ENCODE measurements around the gene MSRB2. TPM values are rescaled to one million over a fixed set of nuclear protein-coding genes. Genes with fewer than 3 reads are reported as not detected.
"Not testable (repeated sequence)": the region's sequence is repeated elsewhere in the genome, so short reads cannot be mapped to it uniquely, and the experiment has no call there.

MSRB2 gene
- total RNA-seq (2014; rRNA removed; shearing (Covaris generic); ENCODE audit: low replicate concordance): 18.6 and 26.3 TPM in 2 replicates

- H3K36me3 ChIP-seq: no peaks in the 10 kb centered on the region
- peak; percentile 93 for DNase-seq
- no peaks in the 10 kb centered on the region for H3K27me3 ChIP-seq
- 0 out of 2 replicates have a peak, but pooled peaks cover 2% of the 10 kb centered on the region for H3K9me3 ChIP-seq
- H3K4me3 ChIP-seq: peak within 1 kb of the TSS; percentile 64
These were observed at the start of gene MSRB2 for GRCh38 chr10:23095404-23095965. Gene MSRB2 (plus strand): TSS chr10:23095579. CDS start chr10:23095609, 30 bp downstream.

DNA sequence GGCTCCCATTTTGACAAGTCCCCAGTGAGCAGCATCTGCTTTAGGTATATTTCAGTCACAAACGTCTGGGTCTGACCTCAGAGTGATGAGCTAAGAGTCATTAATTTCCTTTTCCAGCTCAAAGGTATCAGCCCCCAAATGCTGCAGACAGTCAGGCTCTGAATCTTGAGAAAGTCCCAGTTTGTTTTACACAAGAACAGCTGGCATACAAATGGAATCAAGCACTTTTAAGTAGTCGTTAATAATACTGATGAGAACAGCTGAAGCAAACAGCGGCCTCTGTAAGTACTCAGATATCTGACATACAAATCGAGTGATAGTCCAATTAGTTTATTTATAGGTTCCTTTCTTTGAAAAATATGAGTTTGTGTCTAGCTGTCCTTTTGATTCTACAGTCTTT is 49.4 kb upstream of the MSRB2 start:
- Histone ChIP-seq H3K9me3 (no peaks in the 10 kb centered on the region), H3K36me3 (no peaks in the 10 kb centered on the region), H3K4me3 (no peak overlapping the region), H3K27me3 (no peaks in the 10 kb centered on the region)
- DNase-seq: no peak

DNA sequence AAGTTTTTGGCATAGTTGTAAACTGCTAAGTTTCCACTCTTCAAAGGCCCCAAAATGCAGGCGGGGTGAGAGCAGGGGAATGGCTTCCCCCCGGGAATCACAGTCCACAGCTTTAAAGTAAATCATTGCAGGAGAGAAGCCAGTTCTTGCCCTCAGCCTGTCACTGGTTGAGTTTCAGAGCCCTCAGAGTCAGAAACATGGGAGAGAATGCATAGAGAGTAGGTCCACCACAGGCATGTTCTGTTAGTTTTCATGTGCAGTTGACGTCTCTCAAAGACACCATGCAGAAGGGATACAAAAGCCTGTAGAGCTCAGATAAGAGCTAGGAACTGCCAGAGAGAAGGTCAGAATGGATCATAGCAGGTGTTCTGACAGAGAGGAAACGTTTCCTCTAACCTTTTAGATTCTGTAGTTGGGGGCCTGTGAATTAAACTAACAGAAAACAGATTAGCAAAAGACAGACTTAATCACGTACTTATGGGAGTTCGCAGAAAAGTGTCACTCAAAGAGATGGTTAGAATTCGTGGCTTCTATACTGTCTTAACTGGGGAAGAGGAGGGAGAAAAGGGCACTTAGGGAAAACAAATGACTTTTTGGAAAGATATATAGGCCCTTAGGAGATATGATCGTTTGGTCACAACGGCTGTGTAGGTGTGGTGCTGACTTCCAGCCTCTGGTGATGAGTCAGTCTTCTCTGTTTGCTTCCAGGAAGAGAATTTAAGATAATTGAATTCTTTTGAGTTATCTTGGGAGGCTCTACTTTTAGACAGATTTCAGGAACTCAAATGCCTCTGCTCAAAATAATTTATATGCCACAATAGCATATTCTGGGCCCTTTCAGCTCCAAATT is 48.0 kb upstream of the MSRB2 start:
- Histone ChIP-seq H3K4me3 (no peak overlapping the region), H3K27me3 (no peaks in the 10 kb centered on the region), H3K9me3 (no peaks in the 10 kb centered on the region), H3K36me3 (no peaks in the 10 kb centered on the region)
- no peak for DNase-seq

- Histone ChIP-seq H3K27me3 (no peaks in the 10 kb centered on the region), H3K9me3 (no peaks in the 10 kb centered on the region), H3K36me3 (no peaks in the 10 kb centered on the region), H3K4me3 (no peak overlapping the region)
- no peak for DNase-seq
These were observed 47.2 kb upstream of the MSRB2 start for GRCh38 chr10:23048191-23048590.

GRCh38 chr10:23051278-23051677 is 44.1 kb upstream of the MSRB2 start:
- no peak for DNase-seq
- Histone ChIP-seq H3K4me3 (no peak overlapping the region), H3K27me3 (no peaks in the 10 kb centered on the region), H3K9me3 (no peaks in the 10 kb centered on the region), H3K36me3 (no peaks in the 10 kb centered on the region)

DNA sequence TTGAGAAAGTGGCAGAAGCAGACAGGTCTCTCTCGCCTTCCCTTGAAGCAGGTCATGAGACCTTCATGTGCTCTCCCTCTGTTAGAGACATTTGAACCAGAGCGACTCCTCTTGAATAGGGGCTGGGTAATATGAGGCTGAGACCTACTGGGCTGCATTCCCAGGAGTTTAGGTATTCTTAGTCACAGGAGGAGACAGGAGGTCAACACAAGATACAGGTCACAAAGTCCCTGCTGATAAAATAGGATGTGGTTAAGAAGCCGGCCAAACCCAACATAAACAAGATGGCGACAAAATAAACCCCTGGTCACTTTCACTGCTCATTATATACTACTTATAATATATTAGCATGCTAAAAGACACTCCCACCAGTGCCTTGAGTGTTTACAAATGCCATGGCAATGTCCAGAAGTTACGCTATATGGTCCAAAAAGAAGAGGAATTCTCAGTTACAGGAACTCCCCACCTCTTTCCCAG is 43.5 kb upstream of the MSRB2 start:
- H3K27me3 ChIP-seq: no peaks in the 10 kb centered on the region
- no peak overlapping the region for H3K4me3 ChIP-seq
- H3K36me3 ChIP-seq: no peaks in the 10 kb centered on the region
- no peak for DNase-seq
- H3K9me3 ChIP-seq: no peaks in the 10 kb centered on the region

- no peaks in the 10 kb centered on the region for H3K36me3 ChIP-seq
- H3K4me3 ChIP-seq: no peak overlapping the region
- DNase-seq: no peak
- H3K9me3 ChIP-seq: no peaks in the 10 kb centered on the region
- H3K27me3 ChIP-seq: no peaks in the 10 kb centered on the region
These were observed 42.3 kb upstream of the MSRB2 start for GRCh38 chr10:23053036-23053435.

GRCh38 chr10:23055424-23056185 is 39.8 kb upstream of the MSRB2 start:
- Histone ChIP-seq H3K4me3 (no peak overlapping the region), H3K9me3 (0 out of 2 replicates have a peak, but pooled peaks cover 3% of the 10 kb centered on the region), H3K27me3 (no peaks in the 10 kb centered on the region), H3K36me3 (no peaks in the 10 kb centered on the region)
- DNase-seq: no peak

GRCh38 chr10:23056186-23056579 is 39.2 kb upstream of the MSRB2 start:
- no peak for DNase-seq
- Histone ChIP-seq H3K36me3 (no peaks in the 10 kb centered on the region), H3K9me3 (0 out of 2 replicates have a peak, but pooled peaks cover 3% of the 10 kb centered on the region), H3K4me3 (no peak overlapping the region), H3K27me3 (no peaks in the 10 kb centered on the region)

GRCh38 chr10:23058366-23058765 is 37.0 kb upstream of the MSRB2 start:
- Histone ChIP-seq H3K9me3 (0 out of 2 replicates have a peak, but pooled peaks cover 3% of the 10 kb centered on the region), H3K36me3 (no peaks in the 10 kb centered on the region), H3K27me3 (no peaks in the 10 kb centered on the region), H3K4me3 (no peak overlapping the region)
- DNase-seq: no peak

DNA sequence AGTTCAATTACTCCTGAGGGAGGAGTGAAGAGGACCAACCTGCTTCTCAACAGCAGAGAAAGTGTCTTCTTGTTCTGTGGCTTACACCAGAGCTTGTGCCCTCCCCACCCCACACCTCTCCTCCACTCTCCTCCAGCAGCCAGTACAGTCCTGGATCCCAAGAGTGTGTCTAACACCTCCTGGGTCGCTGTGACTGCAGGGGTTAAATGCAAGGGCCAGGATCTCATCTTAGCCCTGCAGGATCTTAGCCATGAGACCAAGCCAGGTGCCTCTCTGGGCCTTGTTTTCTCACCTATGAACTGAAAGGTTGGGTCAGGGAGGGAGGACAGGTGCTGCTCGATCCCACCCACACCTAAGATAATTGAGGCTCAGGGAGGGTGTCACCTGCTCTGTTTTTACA is 34.5 kb upstream of the MSRB2 start:
- H3K9me3 ChIP-seq: 0 out of 2 replicates have a peak, but pooled peaks cover 3% of the 10 kb centered on the region
- DNase-seq: no peak
- no peaks in the 10 kb centered on the region for H3K36me3 ChIP-seq
- H3K27me3 ChIP-seq: no peaks in the 10 kb centered on the region
- no peak overlapping the region for H3K4me3 ChIP-seq

- Histone ChIP-seq H3K4me3 (no peak overlapping the region), H3K9me3 (0 out of 2 replicates have a peak, but pooled peaks cover 3% of the 10 kb centered on the region), H3K27me3 (no peaks in the 10 kb centered on the region), H3K36me3 (no peaks in the 10 kb centered on the region)
- DNase-seq: no peak
These were observed 32.1 kb upstream of the MSRB2 start for GRCh38 chr10:23063045-23063972.

DNA sequence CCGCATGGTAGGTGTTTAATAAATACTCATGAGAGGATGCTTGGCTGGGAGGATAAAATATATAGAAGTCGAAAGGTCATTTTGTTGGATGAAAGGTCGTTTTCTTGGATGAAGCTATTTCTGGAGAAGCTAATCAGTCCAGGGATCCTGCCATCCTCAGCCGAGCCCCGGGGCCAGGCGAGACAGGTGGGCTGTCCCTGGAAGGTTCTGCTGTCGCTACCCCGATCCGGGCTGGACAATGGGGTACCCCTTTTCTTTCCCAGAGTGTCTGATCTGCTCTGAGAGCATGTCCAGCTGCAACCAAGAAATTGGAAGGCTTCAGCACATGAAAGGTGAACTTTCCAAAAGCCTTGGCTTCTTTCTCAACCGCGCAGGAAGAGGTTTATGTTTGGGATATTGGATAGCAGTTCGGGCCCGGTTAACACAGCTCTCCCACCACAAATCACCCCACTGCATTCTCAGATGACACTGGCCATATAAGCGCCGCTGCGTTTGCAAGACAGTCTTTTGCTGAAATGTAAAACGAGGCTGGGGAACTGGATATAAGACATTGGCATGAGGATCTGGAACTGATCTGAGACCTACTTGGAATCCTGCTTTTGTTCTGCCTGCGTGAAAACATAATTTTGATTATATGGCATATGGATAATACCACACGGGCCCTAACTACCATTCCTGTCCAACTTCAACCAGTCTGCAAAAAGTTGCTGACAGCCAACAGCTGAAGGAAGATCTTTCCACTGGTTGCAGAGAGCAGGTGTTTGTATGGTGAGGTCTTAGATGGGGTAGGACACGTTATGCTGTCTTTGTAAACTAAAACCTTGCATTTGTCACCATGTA is 31.2 kb upstream of the MSRB2 start:
- H3K27me3 ChIP-seq: no peaks in the 10 kb centered on the region

DNA sequence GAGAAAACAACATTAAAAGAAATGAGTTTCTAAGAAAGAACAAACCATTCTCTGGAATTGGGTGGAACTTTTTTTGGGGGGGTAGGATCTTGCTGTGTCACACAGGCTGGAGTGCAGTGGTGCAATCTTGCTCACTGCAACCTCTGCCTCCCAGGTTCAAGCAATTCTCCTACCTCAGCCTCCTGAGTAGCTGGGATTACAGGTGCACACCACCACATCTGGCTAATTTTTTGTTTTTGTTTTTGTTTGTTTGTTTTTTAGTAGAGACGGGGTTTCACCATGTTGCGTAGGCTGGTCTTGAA is 30.6 kb upstream of the MSRB2 start:
- H3K9me3 ChIP-seq, H3K4me3 ChIP-seq, H3K27me3 ChIP-seq, DNase-seq, H3K36me3 ChIP-seq: not testable (repeated sequence)

More for the DNA sequence above, 31.2 kb upstream of the MSRB2 start:
- DNase-seq: no peak
- H3K36me3 ChIP-seq: no peaks in the 10 kb centered on the region
- 0 out of 2 replicates have a peak, but pooled peaks cover 2% of the 10 kb centered on the region for H3K9me3 ChIP-seq
- H3K4me3 ChIP-seq: no peak overlapping the region

DNA sequence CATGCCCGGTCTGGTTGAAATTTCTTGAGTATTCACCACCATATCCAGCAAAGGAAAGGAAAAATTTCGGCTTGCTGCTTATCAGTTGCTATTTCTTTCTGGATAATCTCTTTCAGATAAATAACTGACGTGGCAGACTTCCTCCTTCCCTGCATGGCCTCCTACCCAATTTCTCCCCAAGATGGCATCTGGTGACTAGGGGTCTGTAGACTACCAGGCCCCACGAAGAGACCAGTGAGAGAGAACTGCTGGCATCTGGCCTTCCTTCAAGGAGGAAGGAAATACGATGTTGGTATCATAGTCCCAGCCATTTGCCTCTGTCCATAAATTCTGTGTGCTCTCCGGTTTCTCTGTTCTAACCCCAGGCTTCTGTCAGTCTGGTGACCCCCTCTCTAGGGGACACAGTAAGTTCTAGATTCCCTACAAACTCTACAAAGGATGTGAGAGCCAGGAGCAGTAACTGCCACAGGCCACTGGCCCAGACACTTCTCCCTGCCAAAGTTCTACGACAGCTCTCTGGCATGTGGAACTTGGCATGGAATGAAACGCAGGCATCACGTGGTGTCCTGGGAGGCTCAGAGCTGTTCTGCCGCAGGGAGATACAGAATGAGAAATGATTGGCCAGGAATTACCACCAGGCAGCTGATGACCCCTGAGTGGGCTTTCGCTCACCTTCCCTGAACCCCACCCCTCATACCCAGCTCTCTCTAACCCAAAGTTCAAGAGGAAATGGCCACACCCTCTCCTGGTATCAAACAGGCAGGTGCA is 30.0 kb upstream of the MSRB2 start:
- H3K36me3 ChIP-seq: no peaks in the 10 kb centered on the region
- no peaks in the 10 kb centered on the region for H3K9me3 ChIP-seq
- H3K27me3 ChIP-seq: no peaks in the 10 kb centered on the region
- H3K4me3 ChIP-seq: no peak overlapping the region
- DNase-seq: peak; percentile 81

Measured in MG63 (cell line).